Coronary artery (tissue), 2 donors: ENCODE measurements around the gene TMPRSS4.

Source experiments
- DNase-seq: peaks from one replicate; pipeline ENCODE4 v3.0.0-alpha.2; 2017; ENCODE audit warnings: low spot score
- H3K27ac ChIP-seq, 2 donors: fragments of 200-600 bp; sonication (generic); one replicate each; pipeline ENCODE4 v1.5.1; 2016 to 2019
- H3K4me3 ChIP-seq: fragments of 200-600 bp; sonication (generic); 2 replicates; pipeline ENCODE4 v1.5.1; 2016; ENCODE audit warnings: mild to moderate bottlenecking, moderate library complexity
- TF ChIP-seq, protein P1 (sequence below): fragments of 200-600 bp; sonication (generic); IDR thresholded peaks from one replicate; pipeline ENCODE4 v1.5.1; 2019; ENCODE audit warnings: antibody characterized with exemption

Gene TMPRSS4

GRCh38 chr11:118051136-118051610 is 25.7 kb upstream of the TMPRSS4 start:
- Histone ChIP-seq H3K4me3 (no peak overlapping the region), H3K27ac (no peak overlapping the region)
- peak; percentile 55 for DNase-seq
- TF ChIP-seq, protein P1, sequence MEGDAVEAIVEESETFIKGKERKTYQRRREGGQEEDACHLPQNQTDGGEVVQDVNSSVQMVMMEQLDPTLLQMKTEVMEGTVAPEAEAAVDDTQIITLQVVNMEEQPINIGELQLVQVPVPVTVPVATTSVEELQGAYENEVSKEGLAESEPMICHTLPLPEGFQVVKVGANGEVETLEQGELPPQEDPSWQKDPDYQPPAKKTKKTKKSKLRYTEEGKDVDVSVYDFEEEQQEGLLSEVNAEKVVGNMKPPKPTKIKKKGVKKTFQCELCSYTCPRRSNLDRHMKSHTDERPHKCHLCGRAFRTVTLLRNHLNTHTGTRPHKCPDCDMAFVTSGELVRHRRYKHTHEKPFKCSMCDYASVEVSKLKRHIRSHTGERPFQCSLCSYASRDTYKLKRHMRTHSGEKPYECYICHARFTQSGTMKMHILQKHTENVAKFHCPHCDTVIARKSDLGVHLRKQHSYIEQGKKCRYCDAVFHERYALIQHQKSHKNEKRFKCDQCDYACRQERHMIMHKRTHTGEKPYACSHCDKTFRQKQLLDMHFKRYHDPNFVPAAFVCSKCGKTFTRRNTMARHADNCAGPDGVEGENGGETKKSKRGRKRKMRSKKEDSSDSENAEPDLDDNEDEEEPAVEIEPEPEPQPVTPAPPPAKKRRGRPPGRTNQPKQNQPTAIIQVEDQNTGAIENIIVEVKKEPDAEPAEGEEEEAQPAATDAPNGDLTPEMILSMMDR, result no peak

- TF ChIP-seq, protein P1, result no peak
- DNase-seq, result peak; percentile 41
- Histone ChIP-seq H3K27ac (no peak overlapping the region), H3K4me3 (no peak overlapping the region)
Observed at GRCh38 chr11:118051611-118052461, 25.0 kb upstream of the TMPRSS4 start.

GRCh38 chr11:118052581-118053206 is 24.2 kb upstream of the TMPRSS4 start:
- TF ChIP-seq, protein P1, result no peak
- DNase-seq, result peak; percentile 67
- Histone ChIP-seq H3K27ac (no peak overlapping the region), H3K4me3 (no peak overlapping the region)

GRCh38 chr11:118054712-118055640 is 21.9 kb upstream of the TMPRSS4 start:
- H3K27ac ChIP-seq, result no peak overlapping the region
- DNase-seq, result peak; percentile 45
- no peak overlapping the region for H3K4me3 ChIP-seq
- TF ChIP-seq, protein P1, result no peak

DNA sequence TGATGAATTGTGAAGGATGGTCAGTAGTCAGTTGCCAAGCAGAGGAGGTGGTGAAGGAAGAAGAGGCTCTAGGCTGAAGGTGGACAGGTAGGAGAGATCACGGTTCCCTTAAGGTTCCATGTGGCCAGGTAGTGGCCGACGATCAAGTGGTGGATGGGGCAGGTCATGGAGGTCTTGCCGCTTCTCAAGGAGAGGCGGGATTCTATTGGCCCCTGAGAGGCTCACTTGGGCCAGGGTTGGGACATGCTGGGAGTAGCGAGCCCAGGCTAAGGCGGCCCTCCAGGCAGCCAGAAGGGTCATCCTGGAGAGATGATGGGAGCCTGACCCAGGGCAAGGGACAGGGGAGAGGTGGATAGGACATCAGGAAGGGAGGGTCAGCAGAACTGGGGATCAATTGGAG is 20.9 kb upstream of the TMPRSS4 start:
- Histone ChIP-seq H3K27ac (no peak overlapping the region), H3K4me3 (no peak overlapping the region)
- TF ChIP-seq, protein P1, result no peak
- peak; percentile 58 for DNase-seq

DNA sequence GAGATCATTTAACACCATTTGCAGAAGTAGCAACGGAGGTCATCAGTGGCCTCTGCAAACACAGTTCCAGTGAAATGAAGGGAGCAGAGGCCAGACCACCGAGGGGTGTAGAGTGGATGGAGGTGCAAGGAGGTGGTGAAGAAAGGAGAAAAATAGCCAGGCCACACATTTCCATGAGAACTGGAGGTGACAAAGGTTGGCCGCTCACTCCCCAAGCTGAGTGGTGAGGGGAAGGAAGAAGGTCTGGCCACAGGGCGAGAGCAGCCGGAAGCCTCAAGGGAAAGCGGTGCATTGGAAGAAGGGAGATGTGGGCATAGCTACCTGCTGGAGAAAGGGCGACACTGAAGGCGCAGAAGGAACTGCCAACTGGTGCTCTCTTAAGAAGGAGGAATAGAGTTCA is 20.1 kb upstream of the TMPRSS4 start:
- Histone ChIP-seq H3K27ac (no peak overlapping the region), H3K4me3 (no peak overlapping the region)
- DNase-seq, result peak; percentile 55
- TF ChIP-seq, protein P1, result no peak
